Peyer's patch (tissue), 4 donors: ENCODE data around the gene AGAP1.

Experiments
- POLR2A ChIP-seq, 2 donors: fragments of 450-650 bp; IDR thresholded peaks; one replicate each; pipeline ENCODE4 v1.5.1; 2017; ENCODE audit warnings: antibody characterized with exemption in 2 of 2, mild to moderate bottlenecking in 2 of 2, moderate library complexity in 2 of 2
- TF ChIP-seq, protein P1 (sequence below), 6 experiments: fragments of 450-650 bp in 4 of 6; fragments of 200-600 bp in 2 of 6; sonication (generic) in 1 of 6; IDR thresholded peaks; one replicate each; pipeline ENCODE4 v1.5.1; 2017 to 2019; ENCODE audit warnings: antibody characterized with exemption in 6 of 6, mild to moderate bottlenecking in 3 of 6, moderate library complexity in 1 of 6

DNA sequence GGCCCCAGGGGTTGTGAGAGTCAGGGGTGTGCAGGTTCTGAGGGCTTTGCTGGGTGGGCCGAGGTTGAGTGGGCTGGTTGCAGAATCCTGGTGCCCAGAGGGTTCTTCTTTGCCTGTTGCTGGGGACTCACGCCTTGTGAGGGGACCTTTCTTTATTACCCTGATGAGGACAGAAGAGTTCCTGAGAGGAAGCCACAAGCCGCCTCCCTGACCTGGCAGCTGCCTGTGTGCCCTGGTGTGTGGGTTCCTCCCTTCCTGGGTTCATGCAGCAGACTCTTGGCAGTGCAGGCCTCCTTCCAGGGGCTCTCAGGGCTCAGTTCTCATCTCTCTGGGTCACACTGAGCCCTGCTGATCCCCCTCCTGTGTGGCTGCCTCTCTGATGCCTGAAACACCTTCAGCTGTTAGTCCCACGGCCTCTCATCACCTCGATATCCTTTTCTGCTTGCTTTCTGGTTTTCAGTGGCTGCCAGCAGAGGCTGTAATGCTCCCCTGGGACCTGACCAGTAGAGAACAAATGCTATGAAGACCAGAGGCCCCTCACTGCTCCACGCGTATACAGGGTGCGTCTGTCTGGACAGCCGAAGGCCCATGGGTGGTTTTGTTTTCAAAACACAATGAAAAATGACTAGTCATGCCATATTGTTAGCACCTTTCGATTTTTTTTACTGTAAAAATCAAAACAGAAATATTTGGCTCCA lies 191.3 kb downstream of the AGAP1 start:
- no peak for TF ChIP-seq POLR2A (IDR thresholded peaks at IDR 0.05)
- TF ChIP-seq, protein P1, sequence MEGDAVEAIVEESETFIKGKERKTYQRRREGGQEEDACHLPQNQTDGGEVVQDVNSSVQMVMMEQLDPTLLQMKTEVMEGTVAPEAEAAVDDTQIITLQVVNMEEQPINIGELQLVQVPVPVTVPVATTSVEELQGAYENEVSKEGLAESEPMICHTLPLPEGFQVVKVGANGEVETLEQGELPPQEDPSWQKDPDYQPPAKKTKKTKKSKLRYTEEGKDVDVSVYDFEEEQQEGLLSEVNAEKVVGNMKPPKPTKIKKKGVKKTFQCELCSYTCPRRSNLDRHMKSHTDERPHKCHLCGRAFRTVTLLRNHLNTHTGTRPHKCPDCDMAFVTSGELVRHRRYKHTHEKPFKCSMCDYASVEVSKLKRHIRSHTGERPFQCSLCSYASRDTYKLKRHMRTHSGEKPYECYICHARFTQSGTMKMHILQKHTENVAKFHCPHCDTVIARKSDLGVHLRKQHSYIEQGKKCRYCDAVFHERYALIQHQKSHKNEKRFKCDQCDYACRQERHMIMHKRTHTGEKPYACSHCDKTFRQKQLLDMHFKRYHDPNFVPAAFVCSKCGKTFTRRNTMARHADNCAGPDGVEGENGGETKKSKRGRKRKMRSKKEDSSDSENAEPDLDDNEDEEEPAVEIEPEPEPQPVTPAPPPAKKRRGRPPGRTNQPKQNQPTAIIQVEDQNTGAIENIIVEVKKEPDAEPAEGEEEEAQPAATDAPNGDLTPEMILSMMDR (IDR thresholded peaks at IDR 0.05), result no peak
